HepG2 (cell line): ENCODE results near the gene FIGNL1. TPM values are rescaled to one million over a fixed set of nuclear protein-coding genes. Genes with fewer than 3 reads are reported as not detected.

Source experiments
- ATAC-seq: fragments of 200-7000 bp; cut with Tn5 transposase; 3 replicates; pipeline ENCODE4 v1.9.1; 2020; ENCODE audit warnings: mild to moderate bottlenecking, moderate library complexity
- BruUV-seq: library from RNA; stranded (reverse); fragments of 400-500 nt; replicated peaks from 2 replicates; lab custom pipeline; 2021; lab: Mats Ljungman, UMichigan
- CTCF ChIA-PET: fragments of 300-600 bp; formaldehyde crosslinking; extraction: SDS; loops from one replicate; lab custom pipeline; 2021; ENCODE audit warnings: low total read pairs, inconsistent platforms, low intra/inter-chr PET ratio; lab: Yijun Ruan, JAX
- POLR2A ChIA-PET: fragments of 350-600 bp; sonication (Branson Sonifier 250); formaldehyde crosslinking; loops from one replicate; lab custom pipeline; 2020; ENCODE audit warnings: antibody characterized with exemption, inconsistent platforms; lab: Yijun Ruan, JAX
- DNase-seq: peaks from one replicate; pipeline ENCODE4 v3.0.0-alpha.2; 2015; ENCODE audit warnings: low spot score
- FAIRE-seq: peaks from 3 replicates; lab custom pipeline; 2011; peaks lifted over from hg19 to GRCh38; lab: Jason Lieb, UNC
- H2AFZ ChIP-seq: one replicate; pipeline ENCODE4 v1.6.1; 2011; ENCODE audit warnings: low read length, inconsistent platforms
- H3K27ac ChIP-seq: fragments of 300-600 bp; 3 replicates; pipeline ENCODE4 v1.8.0; 2011; ENCODE audit warnings: mixed run types, mild to moderate bottlenecking, mixed read lengths, low read length, inconsistent platforms; ENCODE audit not compliant: insufficient read depth; ENCODE audit errors: extremely low read length
- H3K27me3 ChIP-seq, 2 experiments: fragments of 200-600 bp in 1 of 2; 2 replicates in 1 of 2; 3 replicates in 1 of 2; pipeline versions ENCODE4 v1.6.0 to v1.8.0; 2011; ENCODE audit warnings: low read length in 2 of 2, mild to moderate bottlenecking in 2 of 2, moderate library complexity in 2 of 2, inconsistent platforms in 1 of 2; ENCODE audit not compliant: insufficient read depth in 2 of 2, control insufficient read depth in 1 of 2
- H3K36me3 ChIP-seq, 2 experiments: fragments of 200-600 bp in 1 of 2; replicated peaks in 1 of 2; 2 replicates in 1 of 2; 3 replicates in 1 of 2; pipeline versions ENCODE4 v1.5.1 to v1.8.0; 2011; ENCODE audit warnings: low read length in 2 of 2, inconsistent platforms in 1 of 2; ENCODE audit not compliant: insufficient read depth in 2 of 2, control insufficient read depth in 1 of 2
- H3K4me1 ChIP-seq: 2 replicates; pipeline ENCODE4 v1.5.1; 2012; ENCODE audit warnings: low read length, inconsistent platforms; ENCODE audit not compliant: insufficient read depth
- H3K4me2 ChIP-seq: 2 replicates; pipeline ENCODE4 v1.6.0; 2011; ENCODE audit warnings: low read depth, low read length, inconsistent platforms
- H3K4me3 ChIP-seq, 3 experiments: fragments of 200-600 bp in 1 of 3; sonication (generic), shearing (Covaris generic) in 1 of 3; replicated peaks in 1 of 3; 2 replicates each; pipeline ENCODE4 v1.5.1; 2011 to 2016; ENCODE audit warnings: low read length in 3 of 3, inconsistent platforms in 2 of 3, low read depth in 2 of 3, mild to moderate bottlenecking in 2 of 3, control low read depth in 1 of 3, mixed read lengths in 1 of 3; ENCODE audit not compliant: insufficient read depth in 1 of 3
- H3K79me2 ChIP-seq: one replicate; pipeline ENCODE4 v1.6.1; 2011; ENCODE audit warnings: low read length, inconsistent platforms; ENCODE audit not compliant: insufficient read depth
- H3K9ac ChIP-seq: 2 replicates; pipeline ENCODE4 v1.6.0; 2011; ENCODE audit warnings: mild to moderate bottlenecking, low read depth, low read length, inconsistent platforms; ENCODE audit not compliant: insufficient read depth
- H3K9me3 ChIP-seq: 2 replicates; pipeline ENCODE4 v1.5.1; 2012; ENCODE audit warnings: mild to moderate bottlenecking, low read length
- H4K20me1 ChIP-seq: 2 replicates; pipeline ENCODE4 v1.6.0; 2011; ENCODE audit warnings: inconsistent platforms, mild to moderate bottlenecking, low read length, moderate library complexity; ENCODE audit not compliant: insufficient read depth
- ELF4 ChIP-seq: sonication (generic); formaldehyde crosslinking; IDR thresholded peaks from 2 replicates; pipeline ENCODE4 v1.5.0; 2020; ENCODE audit warnings: missing genetic modification reagents, mild to moderate bottlenecking, moderate library complexity, borderline replicate concordance
- FOXK1 ChIP-seq: sonication (generic); formaldehyde crosslinking; IDR thresholded peaks from 2 replicates; pipeline ENCODE4 v1.4.0; 2020; ENCODE audit warnings: low read depth, missing genetic modification reagents, borderline replicate concordance
- GMEB1 ChIP-seq: sonication (generic); formaldehyde crosslinking; IDR thresholded peaks from 2 replicates; pipeline ENCODE4 v1.5.1; 2020; ENCODE audit warnings: missing genetic modification reagents, mild to moderate bottlenecking, borderline replicate concordance
- GZF1 ChIP-seq: sonication (generic); formaldehyde crosslinking; IDR thresholded peaks from 2 replicates; pipeline ENCODE4 v1.5.1; 2020; ENCODE audit warnings: mild to moderate bottlenecking, missing genetic modification reagents
- KMT2A ChIP-seq: sonication (generic); formaldehyde crosslinking; IDR thresholded peaks from 2 replicates; pipeline ENCODE4 v1.4.0; 2020; ENCODE audit warnings: missing genetic modification reagents
- ZNF10 ChIP-seq: sonication (generic); formaldehyde crosslinking; IDR thresholded peaks from 2 replicates; pipeline ENCODE4 v1.4.0; 2020; ENCODE audit warnings: mild to moderate bottlenecking, low read depth, missing genetic modification reagents, borderline replicate concordance
- ZNF503 ChIP-seq: sonication (generic); formaldehyde crosslinking; IDR thresholded peaks from 2 replicates; pipeline ENCODE4 v1.4.0; 2020; ENCODE audit warnings: missing genetic modification reagents
- WGBS: methylation state at CpG from one replicate; pipeline ENCODE4 v1.1.6; 2017; ENCODE audit warnings: low lambda C conversion rate; 5-methylcytosine and 5-hydroxymethylcytosine counted together
- in situ Hi-C: cut with HindIII; loops from 2 replicates; pipeline ENCODE4 v1.10.0; 2017; ENCODE audit warnings: low pct_unique_long_range_greater_than_20kb; ENCODE audit not compliant: extremely low pct_ligation_motif_present
- intact Hi-C: fragments of 100-400 bp; cut with micrococcal nuclease; formaldehyde crosslinking; loops from one replicate; pipeline ENCODE4 v1.10.0; 2022; ENCODE audit not compliant: unreplicated experiment
- polyA plus RNA-seq, 8 experiments: library from polyadenylated mRNA; depleted of rRNA in 3 of 8; stranded (reverse) in 7 of 8; unstranded in 1 of 8; fragments of >200 nt; fragmentation: Illumina TruSeq in 4 of 8; extraction: Trizol in 4 of 8; gene quantifications; 2 replicates each; pipeline versions ENCODE4 v1.2.1 to v1.2.3, GENCODE V29; 2011 to 2016; ENCODE audit warnings: low read depth in 4 of 8, missing spikeins in 1 of 8, mixed read lengths in 1 of 8; ENCODE audit not compliant: insufficient read depth in 1 of 8
- total RNA-seq, 5 experiments: library from RNA; depleted of rRNA; stranded (reverse); fragments of >200 nt; fragmentation: Illumina TruSeq; extraction: Trizol; gene quantifications; 2 replicates each; pipeline ENCODE4 v1.2.3, GENCODE V29; 2016; ENCODE audit warnings: low read depth in 1 of 5
- TF ChIP-seq, protein P1 (sequence below): sonication (generic); formaldehyde crosslinking; IDR thresholded peaks from 2 replicates; pipeline ENCODE4 v1.4.0; 2020; ENCODE audit warnings: low read depth, mild to moderate bottlenecking, missing genetic modification reagents

FIGNL1 gene
- total and polyA plus RNA-seq, 2 of the 13 experiments (the other 11 are each of a cell fraction or from before 2014, with no cell fraction given): 4.0 to 20.9 TPM

- TF ChIP-seq GMEB1 (CRISPR knock-in tag) (no peak), ZNF503 (CRISPR knock-in tag) (no peak), ELF4 (CRISPR knock-in tag) (no peak), FOXK1 (CRISPR knock-in tag) (no peak)
Observed at GRCh38 chr7:50397971-50398324, 52.2 kb downstream of the FIGNL1 start (continued).

GRCh38 chr7:50397320-50397970 lies 52.7 kb downstream of the FIGNL1 start:
- Histone ChIP-seq H2AFZ (no peak overlapping the region), H3K4me1 (no peaks in the 10 kb centered on the region), H3K27me3 (peaks cover 0 to 14% of the 10 kb centered on the region in 2 experiments; a peak in 2 of 5 replicates), H3K4me3 (no peak overlapping the region), H3K9ac (no peak overlapping the region), H4K20me1 (no peaks in the 10 kb centered on the region), H3K9me3 (no peaks in the 10 kb centered on the region), H3K27ac (no peak overlapping the region), H3K4me2 (no peak overlapping the region), H3K36me3 (no peaks in the 10 kb centered on the region), H3K79me2 (no peaks in the 10 kb centered on the region)
- TF ChIP-seq KMT2A (CRISPR knock-in tag) (no peak), ZNF10 (CRISPR knock-in tag) (no peak), GZF1 (CRISPR knock-in tag) (no peak)
- TF ChIP-seq, protein P1, sequence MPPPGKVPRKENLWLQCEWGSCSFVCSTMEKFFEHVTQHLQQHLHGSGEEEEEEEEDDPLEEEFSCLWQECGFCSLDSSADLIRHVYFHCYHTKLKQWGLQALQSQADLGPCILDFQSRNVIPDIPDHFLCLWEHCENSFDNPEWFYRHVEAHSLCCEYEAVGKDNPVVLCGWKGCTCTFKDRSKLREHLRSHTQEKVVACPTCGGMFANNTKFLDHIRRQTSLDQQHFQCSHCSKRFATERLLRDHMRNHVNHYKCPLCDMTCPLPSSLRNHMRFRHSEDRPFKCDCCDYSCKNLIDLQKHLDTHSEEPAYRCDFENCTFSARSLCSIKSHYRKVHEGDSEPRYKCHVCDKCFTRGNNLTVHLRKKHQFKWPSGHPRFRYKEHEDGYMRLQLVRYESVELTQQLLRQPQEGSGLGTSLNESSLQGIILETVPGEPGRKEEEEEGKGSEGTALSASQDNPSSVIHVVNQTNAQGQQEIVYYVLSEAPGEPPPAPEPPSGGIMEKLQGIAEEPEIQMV (CRISPR knock-in tag): no peak
- FAIRE-seq (no peak), ATAC-seq (no peak), DNase-seq (no peak)
- ChIA-PET POLR2A (no interaction called here), CTCF (no interaction called here)
- no TSS peak for BruUV-seq
- 6% methylated on average over 2 of the region's 2 CpGs for WGBS
- in situ Hi-C loops (no loop called here), intact Hi-C loops (no loop called here)
